Erythroblast (primary cell): ENCODE measurements around the gene IL6R.
"Not testable (repeated sequence)": the region's sequence is repeated elsewhere in the genome, so short reads cannot be mapped to it uniquely, and the experiment has no call there.

ENCODE experiments used
- GATA1 ChIP-seq: IDR thresholded peaks from 2 replicates; pipeline ENCODE4 v1.6.1; 2011; ENCODE audit warnings: low read depth, mild to moderate bottlenecking, control low read depth, low read length, moderate library complexity
- POLR2A ChIP-seq: IDR thresholded peaks from 2 replicates; pipeline ENCODE4 v1.6.1; 2011; ENCODE audit warnings: mild to moderate bottlenecking, low read length

DNA sequence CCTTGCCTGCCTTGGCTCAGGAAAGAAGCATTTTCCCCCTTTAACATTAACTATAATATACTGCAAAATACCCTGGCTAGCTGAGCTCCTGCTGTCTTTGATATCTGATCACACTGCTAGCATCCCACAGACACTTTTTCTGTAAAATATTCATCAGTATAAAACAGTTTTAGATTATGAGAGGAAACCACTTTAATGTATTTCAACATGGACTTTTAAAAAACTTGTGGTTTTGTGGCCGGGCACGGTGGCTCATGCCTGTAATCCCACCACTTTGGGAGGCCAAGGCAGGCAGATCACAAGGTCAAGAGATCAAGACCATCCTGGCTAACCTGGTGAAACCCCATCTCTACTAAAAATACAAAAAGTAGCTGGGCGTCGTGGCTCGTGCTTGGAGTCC lies 81.6 kb downstream of the IL6R start:
- not testable (repeated sequence) for TF ChIP-seq POLR2A, GATA1
